LNCAP (cell line): ENCODE measurements around the gene UBE2G1.

Experiments used
- TF ChIP-seq, protein P1 (sequence below): fragments of 450-650 bp; IDR thresholded peaks from 2 replicates; pipeline ENCODE4 v1.5.1; 2017; ENCODE audit warnings: mild to moderate bottlenecking

UBE2G1 gene

GRCh38 chr17:4340914-4341615, 25.4 kb downstream of the UBE2G1 start:
- TF ChIP-seq, protein P1, sequence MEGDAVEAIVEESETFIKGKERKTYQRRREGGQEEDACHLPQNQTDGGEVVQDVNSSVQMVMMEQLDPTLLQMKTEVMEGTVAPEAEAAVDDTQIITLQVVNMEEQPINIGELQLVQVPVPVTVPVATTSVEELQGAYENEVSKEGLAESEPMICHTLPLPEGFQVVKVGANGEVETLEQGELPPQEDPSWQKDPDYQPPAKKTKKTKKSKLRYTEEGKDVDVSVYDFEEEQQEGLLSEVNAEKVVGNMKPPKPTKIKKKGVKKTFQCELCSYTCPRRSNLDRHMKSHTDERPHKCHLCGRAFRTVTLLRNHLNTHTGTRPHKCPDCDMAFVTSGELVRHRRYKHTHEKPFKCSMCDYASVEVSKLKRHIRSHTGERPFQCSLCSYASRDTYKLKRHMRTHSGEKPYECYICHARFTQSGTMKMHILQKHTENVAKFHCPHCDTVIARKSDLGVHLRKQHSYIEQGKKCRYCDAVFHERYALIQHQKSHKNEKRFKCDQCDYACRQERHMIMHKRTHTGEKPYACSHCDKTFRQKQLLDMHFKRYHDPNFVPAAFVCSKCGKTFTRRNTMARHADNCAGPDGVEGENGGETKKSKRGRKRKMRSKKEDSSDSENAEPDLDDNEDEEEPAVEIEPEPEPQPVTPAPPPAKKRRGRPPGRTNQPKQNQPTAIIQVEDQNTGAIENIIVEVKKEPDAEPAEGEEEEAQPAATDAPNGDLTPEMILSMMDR, result no peak

DNA sequence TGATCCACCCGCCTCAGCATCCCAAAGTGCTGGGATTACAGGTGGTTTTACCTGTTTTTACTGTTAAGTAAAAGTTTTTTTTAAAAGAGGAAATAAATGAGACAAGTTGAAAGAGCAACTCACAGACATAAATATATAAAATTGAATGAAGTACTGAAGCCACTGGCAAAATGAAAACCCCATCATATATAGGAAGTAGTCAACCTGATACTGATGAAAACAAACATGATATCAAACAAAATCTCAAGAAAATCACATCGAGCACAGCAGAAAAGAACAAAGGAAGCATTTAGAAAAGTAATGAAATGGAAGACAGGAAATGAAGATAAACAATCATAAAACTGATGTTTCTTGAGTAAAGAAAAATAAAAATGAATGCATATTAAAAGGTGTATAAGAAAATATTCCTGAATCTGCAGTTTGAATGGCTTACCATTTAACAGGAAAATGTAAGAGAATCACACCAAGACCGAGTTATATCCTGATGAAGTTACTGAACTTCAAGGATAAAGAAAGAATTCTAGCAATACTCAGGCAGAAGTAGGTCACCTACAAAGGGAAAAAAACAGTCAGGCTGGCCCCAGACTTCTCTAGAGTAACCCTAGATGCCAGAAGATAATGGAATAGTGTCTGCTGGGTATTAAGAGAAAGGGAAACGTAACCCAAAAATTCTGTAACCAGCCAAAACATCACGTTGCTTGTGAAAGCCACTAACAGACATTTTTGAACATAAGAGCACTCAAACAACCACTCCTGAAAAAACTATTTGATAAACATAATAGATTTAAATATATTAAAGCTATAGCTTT, 31.5 kb downstream of the UBE2G1 start:
- TF ChIP-seq, protein P1, result no peak

DNA sequence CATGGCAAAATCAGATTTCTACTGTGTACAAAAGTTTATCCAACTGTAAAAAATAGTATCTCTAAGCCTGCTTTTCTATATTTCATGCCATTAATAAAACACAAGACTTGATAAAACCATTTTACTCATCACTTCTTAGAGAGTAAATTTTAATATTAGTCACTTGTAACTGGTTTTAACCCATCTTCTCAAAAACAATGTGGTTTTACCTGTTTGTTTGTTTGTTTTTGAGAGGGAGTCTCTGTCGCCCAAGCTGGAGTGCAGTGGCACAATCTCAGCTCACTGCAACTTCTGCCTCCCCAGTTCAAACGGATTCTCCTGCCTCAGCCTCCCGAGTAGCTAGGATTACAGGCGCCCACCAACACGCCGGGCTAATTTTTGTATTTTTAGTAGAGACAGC, 32.1 kb downstream of the UBE2G1 start:
- TF ChIP-seq, protein P1, result no peak

- TF ChIP-seq, protein P1, result no peak
Observed at GRCh38 chr17:4333041-4333440, 33.4 kb downstream of the UBE2G1 start.

DNA sequence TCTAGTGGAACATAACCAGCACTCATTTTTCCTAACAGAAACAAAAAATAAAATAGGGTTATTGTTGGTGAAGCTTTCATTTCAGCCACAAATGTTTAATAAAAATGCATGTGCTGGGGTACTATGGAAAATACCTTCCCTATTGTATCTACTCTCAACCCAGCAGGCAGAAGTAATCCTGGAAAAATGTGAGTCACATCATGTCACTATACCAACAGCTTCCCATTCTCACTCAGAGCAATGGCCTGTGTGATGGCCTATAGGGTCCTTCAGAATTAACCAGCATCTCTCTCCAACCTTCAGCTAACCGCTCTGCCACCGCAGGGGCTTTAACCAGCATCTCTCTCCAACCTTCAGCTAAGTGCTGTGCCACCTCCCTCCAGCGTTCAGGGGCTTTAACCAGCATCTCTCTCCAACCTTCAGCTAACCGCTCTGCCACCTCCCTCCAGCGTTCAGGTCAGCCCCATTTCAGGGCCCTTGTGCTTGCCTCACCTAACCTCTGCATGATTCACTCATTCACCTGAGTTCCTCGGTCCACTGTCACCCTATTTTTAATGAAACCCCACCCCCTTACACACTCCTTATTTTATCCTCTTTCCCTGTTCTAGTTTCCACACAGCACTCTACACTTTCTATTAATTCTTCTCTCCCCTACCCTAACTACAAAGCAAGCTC, 34.0 kb downstream of the UBE2G1 start:
- TF ChIP-seq, protein P1, result no peak

DNA sequence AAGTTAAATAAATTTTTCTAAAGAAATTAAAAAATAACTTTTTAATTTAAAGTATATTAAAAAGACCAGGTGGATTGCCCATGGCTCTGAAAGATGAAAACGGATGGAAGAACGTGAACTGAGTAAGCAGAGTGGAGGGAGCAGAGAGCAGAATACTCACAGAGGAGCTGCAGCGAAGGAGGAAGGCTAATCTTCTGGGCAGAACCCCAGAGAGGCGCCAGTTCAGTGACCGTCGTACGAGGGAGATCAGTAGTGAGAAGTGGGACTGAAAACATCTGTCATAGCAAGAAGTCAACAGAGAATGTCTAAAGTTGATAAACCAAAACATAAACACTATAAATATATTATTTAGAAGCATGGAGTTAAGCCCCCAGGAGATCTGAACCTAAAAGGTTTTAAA, 34.9 kb downstream of the UBE2G1 start:
- TF ChIP-seq, protein P1, result no peak

- TF ChIP-seq, protein P1, result no peak
Observed at GRCh38 chr17:4329838-4330237, 36.6 kb downstream of the UBE2G1 start.
